ENCODE results near the gene STPG2. TPM values are rescaled to one million over a fixed set of nuclear protein-coding genes. Genes with fewer than 3 reads are reported as not detected.
"Not testable (repeated sequence)": the region's sequence is repeated elsewhere in the genome, so short reads cannot be mapped to it uniquely, and the experiment has no call there.

Gene STPG2
- total RNA-seq, 2 experiments from 2014 or later: not detected

- ChIA-PET CTCF (no interaction called here), POLR2A (no interaction called here)
- no peaks in the 10 kb centered on the region for H3K36me3 Mint-ChIP-seq
- no peak overlapping the region for H3K27ac Mint-ChIP-seq
- peaks cover 7% of the 10 kb centered on the region for H3K9me3 Mint-ChIP-seq
- intact Hi-C loops (cut with micrococcal nuclease): no loop called here
- no peak for DNase-seq
- no peaks in the 10 kb centered on the region for H3K27me3 Mint-ChIP-seq
- H3K4me3 Mint-ChIP-seq: no peak overlapping the region
- no peaks in the 10 kb centered on the region for H3K4me1 Mint-ChIP-seq (ENCODE audit: low read depth)
These were observed 503.3 kb downstream of the STPG2 start for GRCh38 chr4:97639961-97640360.

GRCh38 chr4:97633831-97634230, 509.4 kb downstream of the STPG2 start:
- H3K36me3 Mint-ChIP-seq; POLR2A ChIA-PET; H3K4me3 Mint-ChIP-seq; CTCF ChIA-PET; DNase-seq; H3K27ac Mint-ChIP-seq; H3K4me1 Mint-ChIP-seq (ENCODE audit: low read depth); intact Hi-C loops (cut with micrococcal nuclease); H3K9me3 Mint-ChIP-seq; H3K27me3 Mint-ChIP-seq: not testable (repeated sequence)

GRCh38 chr4:97627750-97628149, 515.5 kb downstream of the STPG2 start:
- Mint-ChIP-seq H3K36me3 (no peaks in the 10 kb centered on the region), H3K27me3 (no peaks in the 10 kb centered on the region), H3K4me1 (ENCODE audit: low read depth) (no peaks in the 10 kb centered on the region), H3K9me3 (peaks cover 14% of the 10 kb centered on the region), H3K27ac (no peak overlapping the region), H3K4me3 (no peak overlapping the region)
- no peak for DNase-seq
- CTCF ChIA-PET: no interaction called here
- intact Hi-C loops (cut with micrococcal nuclease): no loop called here
- POLR2A ChIA-PET: no interaction called here

- intact Hi-C loops (cut with micrococcal nuclease): no loop called here
- no peaks in the 10 kb centered on the region for H3K36me3 Mint-ChIP-seq
- peaks cover 40% of the 10 kb centered on the region for H3K9me3 Mint-ChIP-seq
- H3K27me3 Mint-ChIP-seq: no peaks in the 10 kb centered on the region
- DNase-seq: no peak
- H3K4me3 Mint-ChIP-seq: no peak overlapping the region
- ChIA-PET POLR2A (no interaction called here), CTCF (no interaction called here)
- no peaks in the 10 kb centered on the region for H3K4me1 Mint-ChIP-seq (ENCODE audit: low read depth)
- no peak overlapping the region for H3K27ac Mint-ChIP-seq
These were observed 519.1 kb downstream of the STPG2 start for GRCh38 chr4:97624204-97624603.

GRCh38 chr4:97605932-97606331, 537.3 kb downstream of the STPG2 start:
- no peak for DNase-seq
- Mint-ChIP-seq H3K4me3 (no peak overlapping the region), H3K36me3 (no peaks in the 10 kb centered on the region), H3K4me1 (ENCODE audit: low read depth) (no peaks in the 10 kb centered on the region), H3K9me3 (peaks cover 4% of the 10 kb centered on the region), H3K27ac (no peak overlapping the region), H3K27me3 (no peaks in the 10 kb centered on the region)
- CTCF ChIA-PET: no interaction called here
- intact Hi-C loops (cut with micrococcal nuclease): no loop called here
- POLR2A ChIA-PET: no interaction called here

GRCh38 chr4:97593248-97593647, 550.0 kb downstream of the STPG2 start:
- no peak for DNase-seq
- ChIA-PET POLR2A (no interaction called here), CTCF (no interaction called here)
- Mint-ChIP-seq H3K36me3 (no peaks in the 10 kb centered on the region), H3K27ac (no peak overlapping the region), H3K4me3 (no peak overlapping the region), H3K27me3 (no peaks in the 10 kb centered on the region), H3K9me3 (peaks cover 32% of the 10 kb centered on the region), H3K4me1 (ENCODE audit: low read depth) (no peaks in the 10 kb centered on the region)
- intact Hi-C loops (cut with micrococcal nuclease): no loop called here

- Mint-ChIP-seq H3K9me3 (peaks cover 18% of the 10 kb centered on the region), H3K27me3 (no peaks in the 10 kb centered on the region), H3K4me3 (no peak overlapping the region), H3K27ac (no peak overlapping the region), H3K36me3 (no peaks in the 10 kb centered on the region), H3K4me1 (ENCODE audit: low read depth) (no peaks in the 10 kb centered on the region)
- ChIA-PET CTCF (no interaction called here), POLR2A (no interaction called here)
- intact Hi-C loops (cut with micrococcal nuclease): no loop called here
- no peak for DNase-seq
These were observed 553.0 kb downstream of the STPG2 start for GRCh38 chr4:97590266-97590665.

- intact Hi-C loops (cut with micrococcal nuclease): no loop called here
- H3K9me3 Mint-ChIP-seq: peaks cover 17% of the 10 kb centered on the region
- no peak overlapping the region for H3K27ac Mint-ChIP-seq
- no peaks in the 10 kb centered on the region for H3K36me3 Mint-ChIP-seq
- DNase-seq: no peak
- H3K4me3 Mint-ChIP-seq: no peak overlapping the region
- POLR2A ChIA-PET: no interaction called here
- CTCF ChIA-PET: no interaction called here
- H3K27me3 Mint-ChIP-seq: no peaks in the 10 kb centered on the region
- no peaks in the 10 kb centered on the region for H3K4me1 Mint-ChIP-seq (ENCODE audit: low read depth)
These were observed 553.6 kb downstream of the STPG2 start for GRCh38 chr4:97589481-97590196.

- Mint-ChIP-seq H3K36me3 (no peaks in the 10 kb centered on the region), H3K27me3 (no peaks in the 10 kb centered on the region), H3K9me3 (peaks cover 6% of the 10 kb centered on the region), H3K4me3 (no peak overlapping the region), H3K27ac (no peak overlapping the region), H3K4me1 (ENCODE audit: low read depth) (no peaks in the 10 kb centered on the region)
- ChIA-PET CTCF (no interaction called here), POLR2A (no interaction called here)
- no peak for DNase-seq
- intact Hi-C loops (cut with micrococcal nuclease): no loop called here
These were observed 555.4 kb downstream of the STPG2 start for GRCh38 chr4:97587912-97588311.

- Mint-ChIP-seq H3K9me3 (peaks cover 6% of the 10 kb centered on the region), H3K27me3 (no peaks in the 10 kb centered on the region), H3K27ac (no peak overlapping the region), H3K4me1 (ENCODE audit: low read depth) (no peaks in the 10 kb centered on the region), H3K4me3 (no peak overlapping the region), H3K36me3 (no peaks in the 10 kb centered on the region)
- intact Hi-C loops (cut with micrococcal nuclease): no loop called here
- ChIA-PET POLR2A (no interaction called here), CTCF (no interaction called here)
- DNase-seq: no peak
These were observed 558.0 kb downstream of the STPG2 start for GRCh38 chr4:97585274-97585673.

GRCh38 chr4:97582890-97583289, 560.4 kb downstream of the STPG2 start:
- H3K27me3 Mint-ChIP-seq: no peaks in the 10 kb centered on the region
- H3K27ac Mint-ChIP-seq: no peak overlapping the region

GRCh38 chr4:97577004-97577403, 566.3 kb downstream of the STPG2 start:
- H3K36me3 Mint-ChIP-seq: no peaks in the 10 kb centered on the region
- POLR2A ChIA-PET: no interaction called here
- DNase-seq: no peak
- H3K9me3 Mint-ChIP-seq: no peaks in the 10 kb centered on the region
- intact Hi-C loops (cut with micrococcal nuclease): no loop called here
- no peaks in the 10 kb centered on the region for H3K4me1 Mint-ChIP-seq (ENCODE audit: low read depth)
- no peak overlapping the region for H3K27ac Mint-ChIP-seq
- CTCF ChIA-PET: no interaction called here
- H3K4me3 Mint-ChIP-seq: no peak overlapping the region
- no peaks in the 10 kb centered on the region for H3K27me3 Mint-ChIP-seq

More at GRCh38 chr4:97582890-97583289, 560.4 kb downstream of the STPG2 start:
- intact Hi-C loops (cut with micrococcal nuclease): no loop called here
- CTCF ChIA-PET: no interaction called here
- DNase-seq: no peak
- POLR2A ChIA-PET: no interaction called here
- no peaks in the 10 kb centered on the region for H3K36me3 Mint-ChIP-seq
- H3K4me3 Mint-ChIP-seq: no peak overlapping the region
- peaks cover 5% of the 10 kb centered on the region for H3K9me3 Mint-ChIP-seq
- H3K4me1 Mint-ChIP-seq (ENCODE audit: low read depth): no peaks in the 10 kb centered on the region

GRCh38 chr4:97560009-97560408, 583.3 kb downstream of the STPG2 start:
- intact Hi-C loops (cut with micrococcal nuclease): no loop called here
- H3K36me3 Mint-ChIP-seq: no peaks in the 10 kb centered on the region
- H3K4me1 Mint-ChIP-seq (ENCODE audit: low read depth): no peaks in the 10 kb centered on the region
- DNase-seq: no peak
- POLR2A ChIA-PET: no interaction called here
- CTCF ChIA-PET: no interaction called here
- no peaks in the 10 kb centered on the region for H3K27me3 Mint-ChIP-seq
- H3K4me3 Mint-ChIP-seq: no peak overlapping the region
- no peak overlapping the region for H3K27ac Mint-ChIP-seq
- H3K9me3 Mint-ChIP-seq: peaks cover 17% of the 10 kb centered on the region
